Keratinocyte (primary cell): ENCODE data around the gene GJA4. TPM values are rescaled to one million over a fixed set of nuclear protein-coding genes. Genes with fewer than 3 reads are reported as not detected.
A peak's percentile ranks its signal among the peaks of the same experiment; 100 is the strongest.

ENCODE experiments used
- DNase-seq: peaks from one replicate; pipeline ENCODE4 v3.0.0-alpha.2; 2011; ENCODE audit warnings: low read depth, missing footprints, low spot score
- FAIRE-seq: peaks from 2 replicates; lab custom pipeline; 2011; peaks lifted over from hg19 to GRCh38; lab: Jason Lieb, UNC
- H2AFZ ChIP-seq: 2 replicates; pipeline ENCODE4 v1.6.0; 2012; ENCODE audit warnings: low read length, control low read depth, inconsistent platforms; ENCODE audit not compliant: control insufficient read depth
- H3K27ac ChIP-seq: 2 replicates; pipeline ENCODE4 v1.5.1; 2011; ENCODE audit warnings: low read length; ENCODE audit not compliant: control insufficient read depth, insufficient read depth
- H3K27me3 ChIP-seq: 3 replicates; pipeline ENCODE4 v1.6.0; 2011; ENCODE audit warnings: low read length; ENCODE audit not compliant: control insufficient read depth, insufficient read depth; ENCODE audit errors: extremely low read depth
- H3K36me3 ChIP-seq, 2 experiments: 2 replicates in 1 of 2; 3 replicates in 1 of 2; pipeline ENCODE4 v1.5.1; 2011; ENCODE audit warnings: low read length in 2 of 2, mild to moderate bottlenecking in 1 of 2; ENCODE audit not compliant: control insufficient read depth in 2 of 2, insufficient read depth in 2 of 2; ENCODE audit errors: extremely low read depth in 1 of 2
- H3K4me1 ChIP-seq: 3 replicates; pipeline ENCODE4 v1.5.1; 2011; ENCODE audit warnings: low read length; ENCODE audit not compliant: control insufficient read depth, insufficient read depth; ENCODE audit errors: extremely low read depth
- H3K4me2 ChIP-seq: 3 replicates; pipeline ENCODE4 v1.6.0; 2011; ENCODE audit warnings: low read depth, low read length; ENCODE audit not compliant: control insufficient read depth, insufficient read depth; ENCODE audit errors: extremely low read depth
- H3K4me3 ChIP-seq, 3 experiments: fragments of 200-600 bp in 1 of 3; sonication (generic) in 1 of 3; 2 replicates in 2 of 3; 3 replicates in 1 of 3; pipeline ENCODE4 v1.5.1; 2011 to 2016; ENCODE audit warnings: low read length in 3 of 3, mild to moderate bottlenecking in 3 of 3, control low read depth in 2 of 3, inconsistent platforms in 1 of 3, low read depth in 1 of 3, mixed read lengths in 1 of 3, mixed run types in 1 of 3, moderate library complexity in 1 of 3; ENCODE audit not compliant: control insufficient read depth in 2 of 3, insufficient read depth in 2 of 3; ENCODE audit errors: extremely low read depth in 1 of 3
- H3K79me2 ChIP-seq: 2 replicates; pipeline ENCODE4 v1.6.0; 2012; ENCODE audit warnings: low read length; ENCODE audit not compliant: control insufficient read depth, insufficient read depth
- H3K9ac ChIP-seq: 3 replicates; pipeline ENCODE4 v1.6.0; 2011; ENCODE audit warnings: low read length; ENCODE audit not compliant: control insufficient read depth, insufficient read depth; ENCODE audit errors: extremely low read depth
- H3K9me1 ChIP-seq: 3 replicates; pipeline ENCODE4 v1.6.0; 2011; ENCODE audit warnings: low read length; ENCODE audit not compliant: control insufficient read depth, insufficient read depth; ENCODE audit errors: extremely low read depth
- H3K9me3 ChIP-seq: 2 replicates; pipeline ENCODE4 v1.5.1; 2012; ENCODE audit warnings: low read depth, low read length; ENCODE audit not compliant: control insufficient read depth
- H4K20me1 ChIP-seq: 3 replicates; pipeline ENCODE4 v1.6.0; 2011; ENCODE audit warnings: low read length; ENCODE audit not compliant: control insufficient read depth, insufficient read depth; ENCODE audit errors: extremely low read depth
- EZH2 ChIP-seq: IDR thresholded peaks from one replicate; pipeline ENCODE4 v1.6.1; 2012; ENCODE audit warnings: inconsistent platforms, mild to moderate bottlenecking, low read length, moderate library complexity
- dilution Hi-C: fragments of 300-500 bp; cut with MboI; formaldehyde crosslinking; loops from one replicate; pipeline ENCODE4 v1.7.0; 2020; ENCODE audit warnings: low sequenced_read_pairs; ENCODE audit not compliant: extremely low pct_ligation_motif_present
- polyA plus RNA-seq, 5 experiments: library from polyadenylated mRNA; depleted of rRNA in 3 of 5; stranded (reverse) in 3 of 5; stranded (forward) in 1 of 5; unstranded in 1 of 5; fragments of >200 nt; gene quantifications; 1 replicate in 1 of 5; 2 replicates in 3 of 5; 3 replicates in 1 of 5; pipeline versions ENCODE4 v1.2.1 to v1.2.3, GENCODE V29; 2011 to 2012; ENCODE audit warnings: missing spikeins in 2 of 5, low read depth in 1 of 5, low replicate concordance in 1 of 5
- TF ChIP-seq, protein P1 (sequence below), 3 experiments: IDR thresholded peaks in 1 of 3; conservative IDR thresholded peaks in 1 of 3; optimal IDR thresholded peaks in 1 of 3; 2 replicates in 2 of 3; 3 replicates in 1 of 3; pipeline versions ENCODE3 to v1.5.1; 2011; ENCODE audit warnings: low read length in 3 of 3, mild to moderate bottlenecking in 3 of 3, moderate library complexity in 2 of 3, control low read depth in 1 of 3, inconsistent platforms in 1 of 3; ENCODE audit not compliant: insufficient read depth in 2 of 3; ENCODE audit errors: extremely low read depth in 1 of 3

Gene GJA4
- polyA plus RNA-seq, 1 donor (not counting 4 experiments of a cell fraction or from before 2014, with no cell fraction given), result not detected

DNA sequence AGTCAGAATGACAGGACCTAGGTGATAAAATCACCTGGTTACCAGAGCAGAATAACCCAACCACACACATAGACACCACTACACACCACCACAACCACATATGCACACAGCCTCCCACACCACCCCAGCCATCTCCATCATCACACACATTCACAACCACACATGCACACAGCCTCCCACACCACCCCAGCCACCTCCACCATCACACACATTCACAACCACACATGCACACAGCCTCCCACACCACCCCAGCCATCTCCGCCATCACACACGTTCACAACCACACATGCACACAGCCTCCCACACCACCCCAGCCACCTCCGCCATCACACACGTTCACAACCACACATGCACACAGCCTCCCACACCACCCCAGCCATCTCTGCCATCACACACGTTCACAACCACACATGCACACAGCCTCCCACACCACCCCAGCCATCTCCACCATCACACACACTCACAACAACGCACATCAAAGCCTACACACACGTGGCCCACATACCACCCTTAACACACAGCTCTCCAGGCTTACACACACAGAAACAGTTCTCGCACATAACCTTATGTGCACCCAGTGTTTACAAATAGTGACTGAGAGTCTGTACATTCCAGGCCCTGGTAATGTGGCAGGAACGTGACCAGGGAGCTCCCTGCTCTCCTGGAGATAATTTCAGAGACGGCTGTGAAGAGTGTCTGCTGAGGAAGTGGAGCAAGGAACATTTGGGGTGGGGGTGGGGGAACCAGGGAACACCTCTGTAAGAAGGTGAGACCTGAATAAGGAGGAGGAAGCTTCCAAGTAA, 15.1 kb upstream of the GJA4 start:
- H3K36me3 ChIP-seq, result peaks cover 0 to 3% of the 10 kb centered on the region in 2 experiments
- no peak overlapping the region for H3K4me2 ChIP-seq
- no peaks in the 10 kb centered on the region for H3K9me1 ChIP-seq
- TF ChIP-seq, protein P1, sequence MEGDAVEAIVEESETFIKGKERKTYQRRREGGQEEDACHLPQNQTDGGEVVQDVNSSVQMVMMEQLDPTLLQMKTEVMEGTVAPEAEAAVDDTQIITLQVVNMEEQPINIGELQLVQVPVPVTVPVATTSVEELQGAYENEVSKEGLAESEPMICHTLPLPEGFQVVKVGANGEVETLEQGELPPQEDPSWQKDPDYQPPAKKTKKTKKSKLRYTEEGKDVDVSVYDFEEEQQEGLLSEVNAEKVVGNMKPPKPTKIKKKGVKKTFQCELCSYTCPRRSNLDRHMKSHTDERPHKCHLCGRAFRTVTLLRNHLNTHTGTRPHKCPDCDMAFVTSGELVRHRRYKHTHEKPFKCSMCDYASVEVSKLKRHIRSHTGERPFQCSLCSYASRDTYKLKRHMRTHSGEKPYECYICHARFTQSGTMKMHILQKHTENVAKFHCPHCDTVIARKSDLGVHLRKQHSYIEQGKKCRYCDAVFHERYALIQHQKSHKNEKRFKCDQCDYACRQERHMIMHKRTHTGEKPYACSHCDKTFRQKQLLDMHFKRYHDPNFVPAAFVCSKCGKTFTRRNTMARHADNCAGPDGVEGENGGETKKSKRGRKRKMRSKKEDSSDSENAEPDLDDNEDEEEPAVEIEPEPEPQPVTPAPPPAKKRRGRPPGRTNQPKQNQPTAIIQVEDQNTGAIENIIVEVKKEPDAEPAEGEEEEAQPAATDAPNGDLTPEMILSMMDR (optimal IDR thresholded peaks at IDR 0.05 in 1 of 3, IDR thresholded peaks at IDR 0.05 in 1 of 3, conservative IDR thresholded peaks at IDR 0.05 in 1 of 3; ENCODE audit: extremely low read depth in 1 of 3, insufficient read depth in 2 of 3, low read length in 3 of 3), result no peak
- TF ChIP-seq EZH2, result no peak
- no peaks in the 10 kb centered on the region for H3K27me3 ChIP-seq
- FAIRE-seq (peak; percentile 70), DNase-seq (no peak)
- H3K4me1 ChIP-seq, result peaks cover 39% of the 10 kb centered on the region
- H3K79me2 ChIP-seq, result peaks cover 19% of the 10 kb centered on the region
- dilution Hi-C loops, result no loop called here
- H2AFZ ChIP-seq, result peak overlapping the region; percentile 34
- H3K27ac ChIP-seq, result no peak overlapping the region
- no peaks in the 10 kb centered on the region for H3K9me3 ChIP-seq
- no peak overlapping the region for H3K9ac ChIP-seq
- H3K4me3 ChIP-seq, result no peak overlapping the region
- no peaks in the 10 kb centered on the region for H4K20me1 ChIP-seq

DNA sequence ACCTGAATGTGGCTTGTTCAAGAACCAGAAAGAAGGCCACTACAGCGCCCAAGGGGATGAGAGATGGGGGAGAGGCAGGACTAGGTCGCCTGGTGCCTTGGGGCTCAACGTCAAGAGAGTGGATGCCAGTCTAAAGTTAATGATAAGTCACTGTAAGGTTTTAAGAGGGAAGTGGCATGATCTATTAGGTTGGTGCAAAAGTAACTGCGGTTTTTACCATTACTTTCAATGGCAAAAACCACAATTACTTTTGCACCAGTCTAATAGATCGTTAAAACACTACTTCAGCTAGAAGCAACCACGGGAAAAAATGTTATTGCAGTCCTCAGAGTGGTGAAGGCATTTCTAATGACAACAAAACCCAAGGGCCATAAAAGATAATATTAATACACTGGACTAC, 14.4 kb upstream of the GJA4 start:
- Histone ChIP-seq H3K4me1 (peaks cover 45% of the 10 kb centered on the region), H3K4me2 (no peak overlapping the region), H3K9me1 (no peaks in the 10 kb centered on the region), H3K79me2 (peaks cover 26% of the 10 kb centered on the region), H4K20me1 (no peaks in the 10 kb centered on the region), H3K9ac (no peak overlapping the region), H3K9me3 (no peaks in the 10 kb centered on the region), H3K36me3 (peaks cover 0 to 3% of the 10 kb centered on the region in 2 experiments), H2AFZ (peak overlapping the region; percentile 34), H3K27me3 (no peaks in the 10 kb centered on the region), H3K27ac (peak overlapping the region; percentile 94), H3K4me3 (no peak overlapping the region)
- TF ChIP-seq, protein P1 (optimal IDR thresholded peaks at IDR 0.05 in 1 of 3, IDR thresholded peaks at IDR 0.05 in 1 of 3, conservative IDR thresholded peaks at IDR 0.05 in 1 of 3; ENCODE audit: extremely low read depth in 1 of 3, insufficient read depth in 2 of 3, low read length in 3 of 3), result no peak
- TF ChIP-seq EZH2, result no peak
- DNase-seq (no peak), FAIRE-seq (no peak)
- dilution Hi-C loops, result no loop called here
